ENCODE measurements around the gene BGLAP.

The BGLAP gene

DNA sequence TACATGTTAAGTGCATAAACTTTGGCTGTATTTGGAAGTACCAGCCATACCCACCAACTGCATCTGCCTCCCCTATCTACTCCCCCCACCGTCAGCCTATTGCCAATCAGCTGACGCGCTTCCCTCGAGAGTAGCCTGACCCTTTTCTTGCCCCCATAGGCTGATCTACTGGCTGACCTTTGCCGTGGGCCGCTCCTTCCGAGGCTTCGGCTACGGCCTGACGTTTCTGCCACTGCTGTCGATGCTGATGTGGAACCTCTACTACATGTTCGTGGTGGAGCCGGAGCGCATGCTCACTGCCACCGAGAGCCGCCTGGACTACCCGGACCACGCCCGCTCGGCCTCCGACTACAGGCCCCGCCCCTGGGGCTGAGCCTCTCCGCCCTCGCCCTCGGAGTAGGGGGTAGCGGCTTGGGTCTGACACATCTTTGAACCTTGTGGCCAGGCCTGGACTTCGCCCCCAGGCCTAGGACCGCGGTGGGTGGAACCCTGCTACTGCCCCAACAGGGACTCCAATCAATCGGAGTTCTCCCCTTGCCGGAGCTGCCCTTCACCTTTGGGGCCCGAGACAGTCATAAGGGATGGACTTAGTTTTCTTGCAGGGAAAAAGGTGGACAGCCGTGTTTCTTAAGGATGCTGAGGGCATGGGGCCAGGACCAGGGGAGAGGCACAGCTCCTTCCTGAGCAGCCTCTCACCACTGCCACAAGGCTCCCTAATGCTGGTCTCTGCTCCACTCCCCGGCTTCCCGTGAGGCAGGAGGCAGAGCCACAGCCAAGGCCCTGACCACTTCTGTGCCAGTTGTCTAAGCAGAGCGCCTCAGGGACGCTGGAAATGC is 49.5 kb downstream of the BGLAP start:
- DNase-seq (ENCODE audit: low read depth in 2 of 2), result no peak
